ENCODE results near the gene ASCC1. TPM values are rescaled to one million over a fixed set of nuclear protein-coding genes. Genes with fewer than 3 reads are reported as not detected.

Gene ASCC1
- total RNA-seq, 1 donor = 49.2 TPM

- DNase-seq (ENCODE audit: low read depth) = no peak
- H3K4me3 ChIP-seq (ENCODE audit: low read depth, low read length) = no peak overlapping the region
- TF ChIP-seq CTCF (IDR thresholded peaks at IDR 0.05; ENCODE audit: insufficient read depth, low read length) = no peak
Observed at GRCh38 chr10:72240371-72240770, 24.3 kb upstream of the ASCC1 start.

GRCh38 chr10:72239409-72239808 is 23.3 kb upstream of the ASCC1 start:
- TF ChIP-seq CTCF (IDR thresholded peaks at IDR 0.05; ENCODE audit: insufficient read depth, low read length) = no peak
- H3K4me3 ChIP-seq (ENCODE audit: low read depth, low read length) = no peak overlapping the region
- no peak for DNase-seq (ENCODE audit: low read depth)

- no peak for TF ChIP-seq CTCF (IDR thresholded peaks at IDR 0.05; ENCODE audit: insufficient read depth, low read length)
- no peak overlapping the region for H3K4me3 ChIP-seq (ENCODE audit: low read depth, low read length)
- no peak for DNase-seq (ENCODE audit: low read depth)
Observed at GRCh38 chr10:72238392-72239175, 22.5 kb upstream of the ASCC1 start.

- no peak for TF ChIP-seq CTCF (IDR thresholded peaks at IDR 0.05; ENCODE audit: insufficient read depth, low read length)
- no peak for DNase-seq (ENCODE audit: low read depth)
- H3K4me3 ChIP-seq (ENCODE audit: low read depth, low read length) = no peak overlapping the region
Observed at GRCh38 chr10:72235544-72236279, 19.6 kb upstream of the ASCC1 start.

GRCh38 chr10:72234560-72235095 is 18.6 kb upstream of the ASCC1 start:
- no peak overlapping the region for H3K4me3 ChIP-seq (ENCODE audit: low read depth, low read length)
- no peak for DNase-seq (ENCODE audit: low read depth)
- no peak for TF ChIP-seq CTCF (IDR thresholded peaks at IDR 0.05; ENCODE audit: insufficient read depth, low read length)

GRCh38 chr10:72233621-72234020 is 17.5 kb upstream of the ASCC1 start:
- DNase-seq (ENCODE audit: low read depth) = no peak
- TF ChIP-seq CTCF (IDR thresholded peaks at IDR 0.05; ENCODE audit: insufficient read depth, low read length) = no peak

More at GRCh38 chr10:72233621-72234020, 17.5 kb upstream of the ASCC1 start:
- H3K4me3 ChIP-seq (ENCODE audit: low read depth, low read length) = no peak overlapping the region
